GM23338 (cell line): Measurements from ENCODE around the gene SORCS3.

Source experiments
- JUNB ChIP-seq: IDR thresholded peaks from one replicate; pipeline ENCODE4 v1.6.1; 2016; ENCODE audit warnings: antibody characterized with exemption; ENCODE audit not compliant: unreplicated experiment
- POLR2AphosphoS5 ChIP-seq: IDR thresholded peaks from 2 replicates; pipeline ENCODE4 v1.6.1; 2016; ENCODE audit warnings: antibody characterized with exemption, low read depth
- TF ChIP-seq, protein P1 (sequence below): fragments of 250-450 bp; sonication (Bioruptor Pico); IDR thresholded peaks from 2 replicates; pipeline ENCODE4 v1.5.0; 2020; ENCODE audit warnings: mild to moderate bottlenecking, moderate library complexity
- TF ChIP-seq, protein P2 (sequence below): IDR thresholded peaks from one replicate; pipeline ENCODE4 v1.6.1; 2018; ENCODE audit warnings: antibody characterized with exemption; ENCODE audit not compliant: unreplicated experiment
- TF ChIP-seq, protein P3 (sequence below), 2 experiments: fragments of 200-600 bp in 1 of 2; sonication (generic) in 1 of 2; conservative IDR thresholded peaks; 2 replicates each; pipeline versions ENCODE4 v1.5.1 to v1.6.1; 2016 to 2017; ENCODE audit warnings: antibody characterized with exemption in 2 of 2, low read depth in 2 of 2, mild to moderate bottlenecking in 2 of 2, moderate library complexity in 1 of 2

DNA sequence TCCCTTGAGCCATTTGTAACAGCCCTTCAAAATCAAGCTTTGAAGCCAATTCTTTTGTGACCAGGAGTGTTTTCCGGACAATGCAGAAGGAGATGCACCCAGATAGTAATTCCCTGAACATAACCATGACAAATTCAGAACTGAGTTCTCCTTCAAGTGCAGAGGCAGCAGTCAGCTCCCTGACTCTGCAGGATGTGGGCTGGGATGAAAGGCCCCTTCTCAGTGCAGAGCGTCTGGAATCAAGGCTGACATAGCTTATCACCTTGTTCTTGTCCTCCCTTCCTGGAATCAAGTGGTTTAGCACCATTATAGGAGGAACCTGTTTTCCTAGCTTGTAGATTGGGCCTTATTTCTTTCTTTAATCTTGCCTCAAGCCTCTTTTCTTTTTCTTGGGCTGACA is 143.4 kb downstream of the SORCS3 start:
- TF ChIP-seq POLR2AphosphoS5 (no peak), JUNB (no peak)
- TF ChIP-seq, protein P1, sequence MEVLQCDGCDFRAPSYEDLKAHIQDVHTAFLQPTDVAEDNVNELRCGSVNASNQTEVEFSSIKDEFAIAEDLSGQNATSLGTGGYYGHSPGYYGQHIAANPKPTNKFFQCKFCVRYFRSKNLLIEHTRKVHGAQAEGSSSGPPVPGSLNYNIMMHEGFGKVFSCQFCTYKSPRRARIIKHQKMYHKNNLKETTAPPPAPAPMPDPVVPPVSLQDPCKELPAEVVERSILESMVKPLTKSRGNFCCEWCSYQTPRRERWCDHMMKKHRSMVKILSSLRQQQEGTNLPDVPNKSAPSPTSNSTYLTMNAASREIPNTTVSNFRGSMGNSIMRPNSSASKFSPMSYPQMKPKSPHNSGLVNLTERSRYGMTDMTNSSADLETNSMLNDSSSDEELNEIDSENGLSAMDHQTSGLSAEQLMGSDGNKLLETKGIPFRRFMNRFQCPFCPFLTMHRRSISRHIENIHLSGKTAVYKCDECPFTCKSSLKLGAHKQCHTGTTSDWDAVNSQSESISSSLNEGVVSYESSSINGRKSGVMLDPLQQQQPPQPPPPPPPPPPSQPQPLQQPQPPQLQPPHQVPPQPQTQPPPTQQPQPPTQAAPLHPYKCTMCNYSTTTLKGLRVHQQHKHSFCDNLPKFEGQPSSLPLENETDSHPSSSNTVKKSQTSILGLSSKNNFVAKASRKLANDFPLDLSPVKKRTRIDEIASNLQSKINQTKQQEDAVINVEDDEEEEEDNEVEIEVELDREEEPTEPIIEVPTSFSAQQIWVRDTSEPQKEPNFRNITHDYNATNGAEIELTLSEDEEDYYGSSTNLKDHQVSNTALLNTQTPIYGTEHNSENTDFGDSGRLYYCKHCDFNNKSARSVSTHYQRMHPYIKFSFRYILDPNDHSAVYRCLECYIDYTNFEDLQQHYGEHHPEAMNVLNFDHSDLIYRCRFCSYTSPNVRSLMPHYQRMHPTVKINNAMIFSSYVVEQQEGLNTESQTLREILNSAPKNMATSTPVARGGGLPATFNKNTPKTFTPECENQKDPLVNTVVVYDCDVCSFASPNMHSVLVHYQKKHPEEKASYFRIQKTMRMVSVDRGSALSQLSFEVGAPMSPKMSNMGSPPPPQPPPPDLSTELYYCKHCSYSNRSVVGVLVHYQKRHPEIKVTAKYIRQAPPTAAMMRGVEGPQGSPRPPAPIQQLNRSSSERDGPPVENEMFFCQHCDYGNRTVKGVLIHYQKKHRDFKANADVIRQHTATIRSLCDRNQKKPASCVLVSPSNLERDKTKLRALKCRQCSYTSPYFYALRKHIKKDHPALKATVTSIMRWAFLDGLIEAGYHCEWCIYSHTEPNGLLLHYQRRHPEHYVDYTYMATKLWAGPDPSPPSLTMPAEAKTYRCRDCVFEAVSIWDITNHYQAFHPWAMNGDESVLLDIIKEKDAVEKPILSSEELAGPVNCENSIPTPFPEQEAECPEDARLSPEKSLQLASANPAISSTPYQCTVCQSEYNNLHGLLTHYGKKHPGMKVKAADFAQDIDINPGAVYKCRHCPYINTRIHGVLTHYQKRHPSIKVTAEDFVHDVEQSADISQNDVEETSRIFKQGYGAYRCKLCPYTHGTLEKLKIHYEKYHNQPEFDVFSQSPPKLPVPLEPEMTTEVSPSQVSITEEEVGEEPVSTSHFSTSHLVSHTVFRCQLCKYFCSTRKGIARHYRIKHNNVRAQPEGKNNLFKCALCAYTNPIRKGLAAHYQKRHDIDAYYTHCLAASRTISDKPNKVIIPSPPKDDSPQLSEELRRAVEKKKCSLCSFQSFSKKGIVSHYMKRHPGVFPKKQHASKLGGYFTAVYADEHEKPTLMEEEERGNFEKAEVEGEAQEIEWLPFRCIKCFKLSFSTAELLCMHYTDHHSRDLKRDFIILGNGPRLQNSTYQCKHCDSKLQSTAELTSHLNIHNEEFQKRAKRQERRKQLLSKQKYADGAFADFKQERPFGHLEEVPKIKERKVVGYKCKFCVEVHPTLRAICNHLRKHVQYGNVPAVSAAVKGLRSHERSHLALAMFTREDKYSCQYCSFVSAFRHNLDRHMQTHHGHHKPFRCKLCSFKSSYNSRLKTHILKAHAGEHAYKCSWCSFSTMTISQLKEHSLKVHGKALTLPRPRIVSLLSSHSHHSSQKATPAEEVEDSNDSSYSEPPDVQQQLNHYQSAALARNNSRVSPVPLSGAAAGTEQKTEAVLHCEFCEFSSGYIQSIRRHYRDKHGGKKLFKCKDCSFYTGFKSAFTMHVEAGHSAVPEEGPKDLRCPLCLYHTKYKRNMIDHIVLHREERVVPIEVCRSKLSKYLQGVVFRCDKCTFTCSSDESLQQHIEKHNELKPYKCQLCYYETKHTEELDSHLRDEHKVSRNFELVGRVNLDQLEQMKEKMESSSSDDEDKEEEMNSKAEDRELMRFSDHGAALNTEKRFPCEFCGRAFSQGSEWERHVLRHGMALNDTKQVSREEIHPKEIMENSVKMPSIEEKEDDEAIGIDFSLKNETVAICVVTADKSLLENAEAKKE (CRISPR knock-in tag) = no peak
- TF ChIP-seq, protein P2, sequence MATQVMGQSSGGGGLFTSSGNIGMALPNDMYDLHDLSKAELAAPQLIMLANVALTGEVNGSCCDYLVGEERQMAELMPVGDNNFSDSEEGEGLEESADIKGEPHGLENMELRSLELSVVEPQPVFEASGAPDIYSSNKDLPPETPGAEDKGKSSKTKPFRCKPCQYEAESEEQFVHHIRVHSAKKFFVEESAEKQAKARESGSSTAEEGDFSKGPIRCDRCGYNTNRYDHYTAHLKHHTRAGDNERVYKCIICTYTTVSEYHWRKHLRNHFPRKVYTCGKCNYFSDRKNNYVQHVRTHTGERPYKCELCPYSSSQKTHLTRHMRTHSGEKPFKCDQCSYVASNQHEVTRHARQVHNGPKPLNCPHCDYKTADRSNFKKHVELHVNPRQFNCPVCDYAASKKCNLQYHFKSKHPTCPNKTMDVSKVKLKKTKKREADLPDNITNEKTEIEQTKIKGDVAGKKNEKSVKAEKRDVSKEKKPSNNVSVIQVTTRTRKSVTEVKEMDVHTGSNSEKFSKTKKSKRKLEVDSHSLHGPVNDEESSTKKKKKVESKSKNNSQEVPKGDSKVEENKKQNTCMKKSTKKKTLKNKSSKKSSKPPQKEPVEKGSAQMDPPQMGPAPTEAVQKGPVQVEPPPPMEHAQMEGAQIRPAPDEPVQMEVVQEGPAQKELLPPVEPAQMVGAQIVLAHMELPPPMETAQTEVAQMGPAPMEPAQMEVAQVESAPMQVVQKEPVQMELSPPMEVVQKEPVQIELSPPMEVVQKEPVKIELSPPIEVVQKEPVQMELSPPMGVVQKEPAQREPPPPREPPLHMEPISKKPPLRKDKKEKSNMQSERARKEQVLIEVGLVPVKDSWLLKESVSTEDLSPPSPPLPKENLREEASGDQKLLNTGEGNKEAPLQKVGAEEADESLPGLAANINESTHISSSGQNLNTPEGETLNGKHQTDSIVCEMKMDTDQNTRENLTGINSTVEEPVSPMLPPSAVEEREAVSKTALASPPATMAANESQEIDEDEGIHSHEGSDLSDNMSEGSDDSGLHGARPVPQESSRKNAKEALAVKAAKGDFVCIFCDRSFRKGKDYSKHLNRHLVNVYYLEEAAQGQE = no peak
- TF ChIP-seq, protein P3, sequence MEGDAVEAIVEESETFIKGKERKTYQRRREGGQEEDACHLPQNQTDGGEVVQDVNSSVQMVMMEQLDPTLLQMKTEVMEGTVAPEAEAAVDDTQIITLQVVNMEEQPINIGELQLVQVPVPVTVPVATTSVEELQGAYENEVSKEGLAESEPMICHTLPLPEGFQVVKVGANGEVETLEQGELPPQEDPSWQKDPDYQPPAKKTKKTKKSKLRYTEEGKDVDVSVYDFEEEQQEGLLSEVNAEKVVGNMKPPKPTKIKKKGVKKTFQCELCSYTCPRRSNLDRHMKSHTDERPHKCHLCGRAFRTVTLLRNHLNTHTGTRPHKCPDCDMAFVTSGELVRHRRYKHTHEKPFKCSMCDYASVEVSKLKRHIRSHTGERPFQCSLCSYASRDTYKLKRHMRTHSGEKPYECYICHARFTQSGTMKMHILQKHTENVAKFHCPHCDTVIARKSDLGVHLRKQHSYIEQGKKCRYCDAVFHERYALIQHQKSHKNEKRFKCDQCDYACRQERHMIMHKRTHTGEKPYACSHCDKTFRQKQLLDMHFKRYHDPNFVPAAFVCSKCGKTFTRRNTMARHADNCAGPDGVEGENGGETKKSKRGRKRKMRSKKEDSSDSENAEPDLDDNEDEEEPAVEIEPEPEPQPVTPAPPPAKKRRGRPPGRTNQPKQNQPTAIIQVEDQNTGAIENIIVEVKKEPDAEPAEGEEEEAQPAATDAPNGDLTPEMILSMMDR (conservative IDR thresholded peaks at IDR 0.05; ENCODE audit: low read depth in 2 of 2) = no peak
